HT1080 (cell line): Measurements from ENCODE around the gene CD8B. TPM values are rescaled to one million over a fixed set of nuclear protein-coding genes. Genes with fewer than 3 reads are reported as not detected.
"Not testable (repeated sequence)": the region's sequence is repeated elsewhere in the genome, so short reads cannot be mapped to it uniquely, and the experiment has no call there.

Source experiments
- DNase-seq: peaks from one replicate; pipeline ENCODE4 v3.0.0-alpha.2; 2015; ENCODE audit warnings: low read depth
- polyA plus RNA-seq, 2 experiments: library from polyadenylated mRNA; depleted of rRNA; stranded (reverse); fragments of >200 nt; gene quantifications; 2 replicates each; pipeline ENCODE4 v1.2.3, GENCODE V29; 2015
- total RNA-seq: library from RNA; depleted of rRNA; stranded (reverse); fragments of >200 nt; shearing (Covaris generic); gene quantifications from 2 replicates; pipeline ENCODE4 v1.2.3, GENCODE V29; 2014; rRNA removed

The CD8B gene
- not detected in 2 replicates for total RNA-seq
- polyA plus RNA-seq (2015; cell fraction: cytosol; rRNA removed), result 0.07 TPM in 1 of 2 replicates, not detected in the other
- not detected in 2 replicates for polyA plus RNA-seq (2015; cell fraction: nucleus; rRNA removed)

DNA sequence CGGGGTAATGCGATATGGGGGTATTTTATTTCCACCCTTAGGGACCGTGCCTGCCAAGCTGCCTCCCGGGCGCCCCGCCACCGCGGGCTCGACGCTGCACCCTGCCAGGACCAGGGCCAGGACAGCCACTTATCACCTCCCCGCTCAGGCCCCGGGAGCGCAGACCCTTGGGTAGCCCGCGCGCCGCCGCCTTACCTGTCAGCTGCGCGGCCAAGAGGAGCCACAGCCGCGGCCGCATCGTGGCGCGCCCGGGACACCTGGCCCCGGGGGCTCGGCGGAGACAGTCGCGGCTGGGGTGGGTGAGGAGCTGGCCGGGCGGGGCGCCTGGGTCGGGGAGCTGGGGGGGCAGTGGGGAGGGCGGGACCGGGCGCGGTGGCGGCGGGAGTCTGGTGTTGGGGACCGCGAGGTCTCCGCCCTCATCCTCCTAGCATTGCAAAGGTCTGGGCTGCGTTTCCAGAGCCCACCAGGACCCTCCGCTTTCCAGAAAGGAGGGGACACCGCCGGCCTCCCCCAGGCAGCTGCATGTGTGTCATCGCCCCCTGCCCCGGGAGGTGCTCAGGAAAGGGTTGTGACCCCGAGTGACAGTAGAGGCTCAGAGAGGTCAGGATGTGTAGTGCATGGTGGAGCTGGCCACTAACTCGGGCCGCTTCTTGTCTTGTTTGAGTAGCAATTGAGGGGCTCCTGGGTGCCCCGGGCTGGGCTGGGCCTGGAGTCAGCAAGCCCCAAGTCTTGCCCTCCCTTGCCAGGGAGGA lies at the start of gene CD8B:
Gene CD8B (minus strand): TSS at position 259 of the 752 bp plus-strand sequence. CDS start 21 bp downstream, at position 238.
- DNase-seq, result not testable (repeated sequence)

DNA sequence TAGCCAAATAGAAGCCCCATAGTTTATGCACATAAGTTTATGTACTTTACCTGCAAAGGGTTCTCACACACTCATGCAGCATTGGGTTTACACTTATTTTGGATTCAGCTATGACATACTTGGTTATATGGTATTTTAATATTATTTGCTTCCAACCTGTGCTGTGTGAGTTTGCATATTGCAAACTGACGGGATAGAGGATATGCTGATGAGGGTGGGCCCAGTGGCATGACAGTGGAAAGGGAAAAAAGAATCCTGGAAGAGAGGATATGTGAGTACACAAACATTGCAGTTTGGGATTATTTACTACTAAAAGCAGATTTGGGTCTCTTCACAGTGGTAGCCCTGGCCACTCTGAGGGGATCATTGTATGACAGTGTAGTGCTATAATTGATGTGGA lies 44.2 kb upstream of the CD8B start:
- DNase-seq, result not testable (repeated sequence)

DNA sequence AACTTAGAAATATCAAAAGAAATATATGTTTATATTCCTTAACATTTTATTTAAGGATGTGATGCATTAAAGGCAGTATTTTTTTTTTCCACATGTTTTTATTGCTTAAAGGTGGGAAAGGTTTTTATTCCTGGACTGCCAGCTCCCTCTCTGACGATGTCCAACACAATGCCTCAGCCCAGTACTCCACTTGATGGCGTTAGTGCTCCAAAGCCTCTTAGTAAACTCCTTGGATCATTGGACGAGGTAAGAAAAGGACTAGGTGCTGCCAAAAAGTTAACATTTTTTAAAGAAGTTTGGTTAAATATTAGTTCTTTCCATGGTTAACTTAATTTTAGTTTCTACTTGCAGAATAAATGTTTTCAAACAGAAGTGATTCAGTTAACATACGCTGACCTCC lies 39.0 kb upstream of the CD8B start:
- DNase-seq, result not testable (repeated sequence)

DNA sequence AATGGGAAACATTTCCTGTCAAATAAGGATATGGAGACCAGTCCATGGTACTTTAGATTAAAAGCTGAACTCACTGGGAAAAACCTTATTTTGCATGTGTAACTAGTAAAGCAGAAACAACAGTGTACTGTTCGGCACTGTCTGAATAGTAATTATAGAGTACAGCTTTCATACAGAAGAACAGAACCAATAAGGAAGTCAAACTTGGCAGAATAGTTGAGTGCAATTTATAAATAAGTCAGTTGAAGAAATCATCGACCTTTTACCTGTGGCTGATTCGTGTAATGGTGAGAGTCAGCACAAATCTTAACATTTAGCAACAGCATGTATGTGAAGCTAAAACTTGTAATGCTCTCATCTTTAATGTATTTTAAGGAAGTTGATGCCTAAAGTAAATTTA lies 24.3 kb upstream of the CD8B start:
- DNase-seq, result not testable (repeated sequence)

DNA sequence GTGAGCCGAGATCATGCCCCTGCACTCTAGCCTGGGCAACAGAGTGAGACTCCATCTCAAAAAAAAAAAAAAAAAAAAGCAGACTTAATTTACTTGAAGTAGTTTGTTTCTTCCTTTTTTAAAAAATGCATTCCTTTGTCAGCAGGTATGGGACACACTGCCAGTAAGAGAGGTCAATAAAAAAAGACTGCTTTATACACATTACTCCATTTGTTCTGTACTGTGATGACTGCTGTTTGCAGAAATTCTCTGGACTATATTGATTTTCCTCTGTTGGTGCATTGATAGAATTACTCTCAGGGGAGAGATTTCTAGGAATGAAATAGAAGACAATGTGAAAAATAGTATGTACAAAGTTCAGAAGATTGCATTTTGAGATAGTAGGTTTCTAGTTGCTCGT lies 21.2 kb upstream of the CD8B start:
- DNase-seq, result not testable (repeated sequence)

DNA sequence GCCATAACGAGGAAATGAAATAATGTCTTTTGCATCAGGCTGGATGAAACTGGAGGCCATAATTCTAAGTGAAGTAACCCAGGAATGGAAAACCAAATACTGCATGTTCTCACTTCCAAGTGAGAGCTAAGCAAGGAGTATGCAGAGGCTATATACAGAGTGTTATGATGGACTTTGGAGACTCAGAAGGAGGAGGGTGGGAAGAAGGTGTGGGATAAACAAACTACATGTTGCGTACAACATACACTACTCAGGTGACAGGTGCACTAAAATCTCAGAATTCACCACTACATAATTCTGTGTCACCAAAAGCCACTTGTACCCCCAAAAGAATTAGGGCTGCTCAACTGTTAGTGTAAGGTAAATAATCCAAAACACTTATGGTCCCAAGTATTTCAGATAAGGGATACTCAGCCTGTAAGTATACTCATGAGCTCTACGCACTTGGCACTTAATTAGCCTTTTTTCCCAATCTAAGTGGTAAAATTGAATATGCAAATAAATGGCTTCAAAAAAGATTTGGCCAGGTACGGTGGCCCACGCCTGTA lies 20.5 kb upstream of the CD8B start:
- DNase-seq, result not testable (repeated sequence)

DNA sequence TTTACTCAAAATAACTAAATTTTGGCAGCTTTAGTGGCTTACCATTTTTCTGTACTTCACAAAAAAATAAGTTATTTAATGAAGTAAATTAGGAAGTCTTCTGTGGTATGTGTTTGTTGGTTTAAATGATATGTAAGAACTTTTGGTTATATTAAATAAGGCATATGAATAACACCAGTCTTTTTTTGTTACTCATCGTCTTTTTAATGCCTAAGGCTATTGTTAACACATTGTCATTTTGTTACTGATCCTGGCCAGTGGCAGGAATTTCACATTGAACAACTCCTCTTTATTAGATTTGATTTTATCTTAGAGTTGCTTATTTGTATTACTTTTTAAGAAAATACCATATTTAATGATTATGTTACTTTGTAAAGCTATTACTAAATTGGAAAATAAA lies 17.3 kb upstream of the CD8B start:
- not testable (repeated sequence) for DNase-seq

DNA sequence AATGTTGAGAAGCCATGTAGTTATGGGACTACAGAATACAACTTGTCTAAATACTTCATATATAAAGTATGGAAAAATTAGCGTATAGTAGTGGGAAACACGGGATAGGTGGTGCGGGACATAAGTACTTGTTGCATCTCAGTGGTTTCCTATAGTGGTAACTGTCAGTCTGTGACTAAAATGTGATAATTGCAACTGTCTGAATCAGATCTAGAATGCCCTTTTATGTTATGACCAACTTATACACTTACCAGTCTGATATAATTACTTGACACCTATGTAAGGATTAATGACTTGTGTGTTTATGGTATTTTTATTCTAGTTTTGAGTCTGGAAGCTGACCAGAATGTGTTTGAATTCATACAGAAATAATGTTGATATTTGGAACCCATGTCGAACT lies 9.3 kb upstream of the CD8B start:
- not testable (repeated sequence) for DNase-seq

DNA sequence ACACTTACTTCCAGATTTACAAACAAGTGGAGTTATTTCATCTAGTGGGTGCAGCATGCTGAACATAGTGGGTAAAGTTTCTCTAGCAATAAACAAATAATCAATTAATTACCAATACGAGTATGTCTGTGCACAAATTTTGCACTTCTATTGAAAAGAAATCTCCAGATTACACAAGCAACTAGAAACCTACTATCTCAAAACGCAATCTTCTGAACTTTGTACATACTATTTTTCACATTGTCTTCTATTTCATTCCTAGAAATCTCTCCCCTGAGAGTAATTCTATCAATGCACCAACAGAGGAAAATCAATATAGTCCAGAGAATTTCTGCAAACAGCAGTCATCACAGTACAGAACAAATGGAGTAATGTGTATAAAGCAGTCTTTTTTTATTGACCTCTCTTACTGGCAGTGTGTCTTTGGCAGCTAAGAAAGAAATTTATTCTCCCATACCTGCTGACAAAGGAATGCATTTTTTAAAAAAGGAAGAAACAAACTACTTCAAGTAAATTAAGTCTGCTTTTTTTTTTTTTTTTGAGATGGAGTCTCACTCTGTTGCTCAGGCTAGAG lies 7.3 kb upstream of the CD8B start:
- not testable (repeated sequence) for DNase-seq

DNA sequence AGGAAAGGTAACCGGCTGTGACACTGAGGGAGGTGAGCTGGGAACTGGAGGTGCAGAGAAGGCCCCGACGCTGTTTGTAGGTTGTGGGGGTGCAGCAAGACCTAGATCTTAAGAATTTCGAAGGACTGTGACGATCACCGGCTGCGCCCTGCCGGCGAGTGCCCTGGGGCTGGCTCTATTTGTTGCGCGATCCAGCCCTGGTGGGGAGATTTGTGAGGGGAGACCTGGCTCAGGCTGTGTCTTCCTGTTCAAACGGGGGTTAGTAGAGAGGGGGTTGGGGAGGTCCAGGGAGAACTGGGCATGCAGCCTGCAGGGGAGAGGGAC lies 656 bp upstream of the CD8B start:
- DNase-seq, result not testable (repeated sequence)

DNA sequence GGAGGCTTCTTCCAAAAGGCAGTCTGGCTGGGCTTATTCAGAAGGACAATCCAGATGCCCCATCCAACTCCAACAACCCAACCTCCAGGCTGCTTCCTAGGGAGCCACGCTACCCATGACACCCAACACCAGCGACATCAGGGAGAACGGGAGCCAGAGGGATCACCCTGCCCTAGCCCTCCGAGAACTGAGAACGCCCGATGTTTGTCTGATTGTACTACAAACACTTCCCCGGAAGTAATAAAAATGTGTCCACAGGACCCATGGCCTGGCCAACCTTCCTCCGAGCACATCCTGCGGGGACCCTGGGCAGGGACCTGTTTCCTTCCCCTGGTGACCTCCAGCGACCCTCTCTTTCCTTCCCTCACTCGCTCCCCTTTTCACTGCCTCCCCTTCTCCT lies 511 bp downstream of the CD8B start:
- not testable (repeated sequence) for DNase-seq

DNA sequence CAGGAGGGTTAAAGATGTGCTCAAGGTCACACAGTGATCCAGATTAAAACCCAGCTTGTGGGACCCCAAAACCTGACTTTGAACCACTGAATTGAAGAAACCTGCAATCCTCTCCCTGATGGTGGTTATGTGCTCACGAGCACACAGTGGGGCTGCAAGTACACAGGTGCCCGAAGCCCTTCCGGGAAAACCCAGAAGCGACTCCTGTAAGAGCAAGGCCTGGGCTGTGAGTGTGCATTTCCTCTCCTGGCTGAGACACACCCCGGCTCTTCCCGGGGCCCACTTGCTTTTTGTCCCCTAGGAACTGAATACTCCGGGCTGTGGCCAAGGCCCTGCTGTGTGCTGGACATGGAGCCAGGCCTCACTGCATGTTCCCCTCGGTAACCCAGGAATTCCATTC lies 1.1 kb downstream of the CD8B start:
- DNase-seq, result not testable (repeated sequence)

DNA sequence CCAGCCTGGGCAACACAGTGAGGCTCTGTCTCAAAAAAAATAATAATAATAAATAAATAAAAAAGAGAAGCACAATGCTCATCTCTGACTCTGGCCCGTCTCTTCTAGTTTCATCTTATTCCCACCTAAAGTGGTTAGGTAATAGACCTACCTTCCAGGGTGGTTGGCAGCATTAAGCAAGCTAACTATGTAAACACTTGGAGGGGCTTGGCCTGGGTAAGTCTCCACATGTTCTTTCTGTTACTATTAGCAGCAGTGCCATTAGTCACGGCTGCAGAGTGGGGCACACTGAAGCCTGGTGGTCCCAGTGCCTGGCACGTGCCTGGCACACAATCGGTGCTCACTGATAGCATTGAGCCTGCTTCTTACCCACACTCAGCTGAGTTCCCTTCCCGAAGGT lies 4.0 kb downstream of the CD8B start:
- not testable (repeated sequence) for DNase-seq

DNA sequence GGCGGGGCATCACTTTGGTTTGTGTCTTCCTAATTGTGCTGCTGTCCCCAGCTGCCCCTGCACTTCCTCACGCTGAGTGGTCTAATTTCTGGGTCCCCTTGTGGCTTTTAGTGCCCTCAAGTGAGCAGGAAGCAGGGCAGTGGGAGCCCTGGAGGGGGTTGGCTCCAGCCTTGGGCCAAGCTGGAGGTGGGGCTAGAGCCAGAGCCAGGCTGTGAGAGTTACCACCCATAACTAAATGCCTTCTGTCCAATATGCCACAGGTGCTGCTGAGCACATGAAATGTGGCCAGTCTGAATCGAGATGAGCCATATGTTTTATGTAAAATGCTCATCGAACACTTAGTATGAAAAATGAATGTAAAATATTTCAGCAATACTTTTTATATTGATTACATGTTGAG lies 5.2 kb downstream of the CD8B start:
- not testable (repeated sequence) for DNase-seq

DNA sequence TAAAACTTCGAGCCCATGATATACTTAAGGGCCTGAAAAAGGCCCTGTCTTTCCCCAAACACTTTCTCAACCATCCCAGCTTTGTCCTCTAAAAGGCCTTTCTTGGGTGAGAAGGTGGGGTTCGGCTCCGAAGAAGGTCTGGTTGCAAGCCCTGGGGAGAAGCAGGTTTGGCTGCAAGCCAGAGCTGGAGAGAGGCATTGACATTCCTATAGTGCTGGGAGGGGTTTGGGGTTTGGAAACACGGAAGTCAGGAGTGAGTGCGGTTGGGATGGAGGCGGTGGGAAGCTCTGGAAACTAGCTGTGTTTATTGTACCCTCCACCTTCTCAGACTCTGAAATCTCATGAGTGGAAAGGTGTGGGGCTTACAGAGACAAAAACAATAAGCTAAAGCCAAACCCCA lies 5.7 kb downstream of the CD8B start:
- not testable (repeated sequence) for DNase-seq

DNA sequence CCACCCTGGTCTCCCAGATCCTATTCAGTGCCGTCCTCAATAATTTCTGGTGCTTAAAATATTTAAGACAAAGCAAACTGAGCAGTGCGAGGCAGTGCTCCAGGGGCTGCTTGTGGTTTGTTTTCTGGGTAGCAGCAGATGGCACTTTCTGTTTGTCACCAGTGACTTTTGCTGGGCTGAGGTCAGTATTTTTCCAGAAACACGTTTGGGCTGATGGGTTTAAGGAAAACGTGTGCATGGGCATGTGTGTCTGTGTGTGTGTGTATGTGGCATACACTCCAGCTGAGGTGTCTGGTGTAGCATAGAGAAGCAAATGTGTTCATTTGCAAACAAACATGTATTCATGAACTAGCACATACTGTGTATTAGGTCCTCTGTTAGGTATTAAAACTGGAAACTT lies 10.1 kb downstream of the CD8B start:
- DNase-seq, result not testable (repeated sequence)

DNA sequence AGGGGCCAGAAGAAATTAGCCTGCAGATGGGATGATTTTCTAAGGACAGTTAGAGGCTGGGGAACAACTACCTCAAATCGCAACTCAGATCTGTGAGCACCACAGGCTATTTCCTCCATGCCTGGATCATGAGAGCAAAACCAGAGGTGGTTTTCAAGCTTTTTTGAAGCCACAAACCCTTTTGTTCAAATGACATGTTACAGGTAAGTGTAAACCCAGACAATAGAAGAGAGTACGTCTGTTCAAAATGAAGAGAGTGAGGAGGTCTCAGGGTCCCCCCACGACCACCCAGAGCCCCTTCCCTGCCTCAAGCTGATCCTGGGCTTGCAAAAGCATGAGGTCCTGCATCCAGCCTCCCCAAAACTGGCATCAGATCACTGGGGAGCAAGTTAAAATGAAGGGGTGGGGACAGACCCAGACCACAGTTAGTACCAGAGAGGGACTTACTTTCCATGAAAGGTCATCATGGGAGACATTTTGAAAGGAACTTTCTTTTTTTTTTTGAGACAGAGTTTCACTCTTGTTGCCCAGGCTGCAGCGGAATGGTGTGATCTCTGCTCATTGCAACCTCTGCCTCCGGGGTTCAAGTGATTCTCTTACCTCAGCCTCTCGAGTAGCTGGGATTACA lies 19.0 kb downstream of the CD8B start:
- not testable (repeated sequence) for DNase-seq

DNA sequence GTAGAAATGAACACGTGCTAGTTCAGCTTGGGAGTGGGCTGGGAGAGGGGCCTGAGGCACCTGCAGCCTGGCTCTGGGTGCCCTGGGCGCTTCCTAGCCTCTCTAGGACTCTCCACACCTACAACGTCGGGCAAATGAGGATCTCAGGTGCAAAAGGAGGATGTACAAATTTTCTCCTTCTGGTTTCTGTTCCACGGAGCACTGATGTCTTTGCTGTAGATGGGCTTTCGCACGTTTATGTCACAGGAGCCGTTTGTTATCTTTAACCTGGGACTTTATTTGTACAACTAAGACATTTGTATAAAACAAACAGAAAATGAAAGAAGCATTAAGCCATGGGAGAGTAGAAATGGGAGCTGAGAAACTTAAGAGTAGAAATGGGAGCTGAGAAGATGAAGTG lies 20.4 kb downstream of the CD8B start:
- not testable (repeated sequence) for DNase-seq

DNA sequence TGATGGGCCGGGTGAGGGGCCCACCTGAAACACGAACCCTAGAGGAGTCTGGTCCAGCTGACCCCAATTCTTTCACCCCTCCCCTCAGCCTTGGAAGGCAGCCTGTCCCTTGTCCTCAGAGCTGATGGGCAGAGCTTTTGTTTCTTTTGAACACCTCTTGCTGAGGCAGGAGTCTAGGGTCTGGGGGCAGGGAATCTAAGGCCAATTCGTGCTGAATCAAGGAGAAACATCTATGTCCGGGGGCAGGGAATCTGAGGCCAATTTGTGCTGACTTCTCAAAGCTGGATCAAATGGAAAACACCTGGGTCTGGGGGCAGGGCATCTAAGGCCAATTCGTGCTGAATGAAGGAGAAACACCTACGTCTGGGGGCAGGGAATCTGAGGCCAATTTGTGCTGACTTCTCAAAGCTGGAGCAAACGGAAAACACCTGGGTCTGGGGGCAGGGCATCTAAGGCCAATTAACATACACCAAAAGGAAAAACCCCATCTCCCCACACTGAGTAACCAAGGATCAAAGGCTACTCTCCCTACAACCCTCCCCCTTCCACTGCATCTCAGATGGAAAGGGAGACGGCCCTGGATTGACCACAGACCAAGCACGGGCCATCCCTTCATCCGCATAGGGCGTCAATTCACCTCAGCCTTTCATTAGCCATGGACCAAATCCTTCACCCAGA lies 21.7 kb downstream of the CD8B start:
- DNase-seq, result not testable (repeated sequence)

DNA sequence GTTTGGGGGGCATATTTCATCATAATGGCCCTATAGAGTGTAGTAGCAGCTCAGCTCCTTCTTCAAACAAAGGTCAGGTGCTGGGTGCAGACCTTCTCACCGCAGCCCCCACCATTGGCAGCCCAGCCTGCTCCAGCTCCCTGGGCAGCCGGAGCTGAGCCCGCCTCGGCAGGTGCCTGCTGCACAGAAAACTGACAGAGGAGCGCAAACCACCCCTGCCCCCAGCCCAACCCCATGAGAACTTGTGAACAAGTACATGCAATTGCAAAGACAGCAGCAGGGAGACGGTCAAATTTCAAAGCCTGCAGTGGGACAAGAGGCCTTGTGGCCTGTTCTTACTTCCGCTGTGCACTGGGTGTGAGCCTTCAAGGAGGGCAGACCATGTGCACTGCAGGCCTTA lies 22.2 kb downstream of the CD8B start:
- not testable (repeated sequence) for DNase-seq

DNA sequence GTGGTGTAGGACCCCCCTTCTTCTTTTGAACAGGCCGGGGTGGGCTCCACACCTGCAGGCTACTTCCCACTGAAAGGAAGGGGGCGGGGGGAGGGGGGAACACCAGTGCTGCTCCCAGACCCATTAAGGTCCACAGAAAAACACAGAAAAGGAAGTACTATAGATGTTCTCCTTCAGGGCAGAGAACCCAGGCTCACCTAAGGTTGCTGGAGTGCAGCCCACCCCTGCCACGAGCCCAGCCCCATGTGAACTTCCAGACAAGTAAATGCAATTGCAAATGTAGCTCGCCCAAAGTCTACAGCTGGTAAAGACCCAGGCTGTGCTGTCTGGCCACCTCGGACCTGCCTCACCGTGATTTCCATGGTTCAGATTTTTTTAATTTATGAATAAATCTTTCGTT lies 24.0 kb downstream of the CD8B start:
- DNase-seq, result not testable (repeated sequence)
